HepG2 (cell line): Measurements from ENCODE around the gene KLRG1. TPM values are rescaled to one million over a fixed set of nuclear protein-coding genes. Genes with fewer than 3 reads are reported as not detected.

ENCODE experiments used
- AGO1 ChIP-seq: fragments of 200-400 bp; formaldehyde crosslinking; IDR thresholded peaks from 2 replicates; pipeline ENCODE4 v1.6.1; 2017; ENCODE audit warnings: mild to moderate bottlenecking, low read depth, low read length, moderate library complexity; ENCODE audit not compliant: poor library complexity, severe bottlenecking
- ARNTL ChIP-seq: sonication (generic); formaldehyde crosslinking; IDR thresholded peaks from 2 replicates; pipeline ENCODE4 v1.4.0; 2020; ENCODE audit warnings: mild to moderate bottlenecking, missing genetic modification reagents
- EHMT2 ChIP-seq: fragments of 200-600 bp; sonication (generic); IDR thresholded peaks from 2 replicates; pipeline ENCODE4 v1.7.0; 2017; ENCODE audit warnings: antibody characterized with exemption, low read depth, low read length, borderline replicate concordance
- GLI4 ChIP-seq: sonication (generic); formaldehyde crosslinking; IDR thresholded peaks from 2 replicates; pipeline ENCODE4 v1.5.1; 2020; ENCODE audit warnings: missing genetic modification reagents, mild to moderate bottlenecking, moderate library complexity, borderline replicate concordance
- GTF3A ChIP-seq: sonication (generic); formaldehyde crosslinking; conservative IDR thresholded peaks from 2 replicates; pipeline ENCODE4 v1.4.0; 2020; ENCODE audit warnings: mild to moderate bottlenecking, missing genetic modification reagents
- HIVEP1 ChIP-seq: sonication (generic); formaldehyde crosslinking; IDR thresholded peaks from 2 replicates; pipeline ENCODE4 v1.4.0; 2020; ENCODE audit warnings: mild to moderate bottlenecking, missing genetic modification reagents
- HOXD1 ChIP-seq: sonication (generic); formaldehyde crosslinking; IDR thresholded peaks from 2 replicates; pipeline ENCODE4 v1.5.0; 2020; ENCODE audit warnings: missing genetic modification reagents
- NCOA2 ChIP-seq: sonication (generic); formaldehyde crosslinking; IDR thresholded peaks from 2 replicates; pipeline ENCODE4 v1.8.0; 2022; ENCODE audit warnings: inconsistent platforms
- PBX3 ChIP-seq: sonication (generic); formaldehyde crosslinking; IDR thresholded peaks from 2 replicates; pipeline ENCODE4 v1.8.1; 2023; ENCODE audit warnings: missing genetic modification reagents, inconsistent platforms, borderline replicate concordance
- POLR2A ChIP-seq, 2 experiments: IDR thresholded peaks; 2 replicates each; pipeline ENCODE4 v1.6.1; 2011; ENCODE audit warnings: low read depth in 2 of 2, low read length in 2 of 2, mild to moderate bottlenecking in 1 of 2, moderate library complexity in 1 of 2; ENCODE audit not compliant: insufficient read depth in 1 of 2
- RBFOX2 ChIP-seq: fragments of 200-400 bp; formaldehyde crosslinking; IDR thresholded peaks from 2 replicates; pipeline ENCODE4 v1.6.1; 2017; ENCODE audit warnings: low read depth, mild to moderate bottlenecking, low read length
- RFXANK ChIP-seq: IDR thresholded peaks from 2 replicates; pipeline ENCODE4 v1.6.1; 2016
- RNF2 ChIP-seq: fragments of 450-650 bp; conservative IDR thresholded peaks from 2 replicates; pipeline ENCODE4 v1.6.1; 2016; ENCODE audit warnings: low read depth
- SP4 ChIP-seq: sonication (generic); formaldehyde crosslinking; IDR thresholded peaks from 2 replicates; pipeline ENCODE4 v1.8.1; 2023; ENCODE audit warnings: mild to moderate bottlenecking, missing genetic modification reagents
- YY1 ChIP-seq: IDR thresholded peaks from 2 replicates; pipeline ENCODE4 v1.6.1; 2011; ENCODE audit warnings: low read length, low read depth, moderate library complexity, mild to moderate bottlenecking; ENCODE audit not compliant: insufficient read depth, insufficient replicate concordance
- ZBTB34 ChIP-seq: sonication (generic); formaldehyde crosslinking; IDR thresholded peaks from 2 replicates; pipeline ENCODE4 v1.8.0; 2022; ENCODE audit warnings: mild to moderate bottlenecking, missing genetic modification reagents
- ZEB1 ChIP-seq: IDR thresholded peaks from 2 replicates; pipeline ENCODE4 v1.6.1; 2012; ENCODE audit warnings: mild to moderate bottlenecking, low read depth, inconsistent platforms; ENCODE audit not compliant: insufficient replicate concordance
- ZFP1 ChIP-seq: IDR thresholded peaks from 2 replicates; pipeline ENCODE4 v1.6.1; 2016
- ZFP90 ChIP-seq: sonication (generic); formaldehyde crosslinking; IDR thresholded peaks from 2 replicates; pipeline ENCODE4 v1.8.0; 2022; ENCODE audit warnings: missing genetic modification reagents, mild to moderate bottlenecking, inconsistent platforms, borderline replicate concordance
- ZNF260 ChIP-seq: sonication (generic); formaldehyde crosslinking; IDR thresholded peaks from 2 replicates; pipeline ENCODE4 v1.4.0; 2020; ENCODE audit warnings: missing genetic modification reagents, low read depth, mild to moderate bottlenecking, borderline replicate concordance
- ZNF329 ChIP-seq: sonication (generic); formaldehyde crosslinking; IDR thresholded peaks from 2 replicates; pipeline ENCODE4 v1.9.0; 2021; ENCODE audit warnings: low read depth, mild to moderate bottlenecking, missing genetic modification reagents
- ZNF44 ChIP-seq: sonication (generic); formaldehyde crosslinking; IDR thresholded peaks from 2 replicates; pipeline ENCODE4 v1.5.1; 2020; ENCODE audit warnings: mild to moderate bottlenecking, missing genetic modification reagents
- ZNF543 ChIP-seq: sonication (generic); formaldehyde crosslinking; IDR thresholded peaks from 2 replicates; pipeline ENCODE4 v1.4.0; 2020; ENCODE audit warnings: mild to moderate bottlenecking, missing genetic modification reagents
- ZNF572 ChIP-seq: sonication (generic); formaldehyde crosslinking; IDR thresholded peaks from 2 replicates; pipeline ENCODE4 v1.5.1; 2020; ENCODE audit warnings: mild to moderate bottlenecking, missing genetic modification reagents
- ZNF672 ChIP-seq: sonication (generic); formaldehyde crosslinking; IDR thresholded peaks from 2 replicates; pipeline ENCODE4 v1.8.1; 2022; ENCODE audit warnings: missing genetic modification reagents
- ZNF776 ChIP-seq: sonication (generic); formaldehyde crosslinking; IDR thresholded peaks from 2 replicates; pipeline ENCODE4 v1.4.0; 2020; ENCODE audit warnings: mild to moderate bottlenecking, missing genetic modification reagents
- polyA plus RNA-seq, 8 experiments: library from polyadenylated mRNA; depleted of rRNA in 3 of 8; stranded (reverse) in 7 of 8; unstranded in 1 of 8; fragments of >200 nt; fragmentation: Illumina TruSeq in 4 of 8; extraction: Trizol in 4 of 8; gene quantifications; 2 replicates each; pipeline versions ENCODE4 v1.2.1 to v1.2.3, GENCODE V29; 2011 to 2016; ENCODE audit warnings: low read depth in 4 of 8, missing spikeins in 1 of 8, mixed read lengths in 1 of 8; ENCODE audit not compliant: insufficient read depth in 1 of 8
- total RNA-seq, 5 experiments: library from RNA; depleted of rRNA; stranded (reverse); fragments of >200 nt; fragmentation: Illumina TruSeq; extraction: Trizol; gene quantifications; 2 replicates each; pipeline ENCODE4 v1.2.3, GENCODE V29; 2016; ENCODE audit warnings: low read depth in 1 of 5
- TF ChIP-seq, protein P1 (sequence below): sonication (generic); formaldehyde crosslinking; conservative IDR thresholded peaks from 2 replicates; pipeline ENCODE4 v1.8.0; 2022; ENCODE audit warnings: mild to moderate bottlenecking, moderate library complexity, missing genetic modification reagents

Gene KLRG1
- total and polyA plus RNA-seq, 2 of the 13 experiments (the other 11 are each of a cell fraction or from before 2014, with no cell fraction given), result 1.2 to 1.7 TPM

DNA sequence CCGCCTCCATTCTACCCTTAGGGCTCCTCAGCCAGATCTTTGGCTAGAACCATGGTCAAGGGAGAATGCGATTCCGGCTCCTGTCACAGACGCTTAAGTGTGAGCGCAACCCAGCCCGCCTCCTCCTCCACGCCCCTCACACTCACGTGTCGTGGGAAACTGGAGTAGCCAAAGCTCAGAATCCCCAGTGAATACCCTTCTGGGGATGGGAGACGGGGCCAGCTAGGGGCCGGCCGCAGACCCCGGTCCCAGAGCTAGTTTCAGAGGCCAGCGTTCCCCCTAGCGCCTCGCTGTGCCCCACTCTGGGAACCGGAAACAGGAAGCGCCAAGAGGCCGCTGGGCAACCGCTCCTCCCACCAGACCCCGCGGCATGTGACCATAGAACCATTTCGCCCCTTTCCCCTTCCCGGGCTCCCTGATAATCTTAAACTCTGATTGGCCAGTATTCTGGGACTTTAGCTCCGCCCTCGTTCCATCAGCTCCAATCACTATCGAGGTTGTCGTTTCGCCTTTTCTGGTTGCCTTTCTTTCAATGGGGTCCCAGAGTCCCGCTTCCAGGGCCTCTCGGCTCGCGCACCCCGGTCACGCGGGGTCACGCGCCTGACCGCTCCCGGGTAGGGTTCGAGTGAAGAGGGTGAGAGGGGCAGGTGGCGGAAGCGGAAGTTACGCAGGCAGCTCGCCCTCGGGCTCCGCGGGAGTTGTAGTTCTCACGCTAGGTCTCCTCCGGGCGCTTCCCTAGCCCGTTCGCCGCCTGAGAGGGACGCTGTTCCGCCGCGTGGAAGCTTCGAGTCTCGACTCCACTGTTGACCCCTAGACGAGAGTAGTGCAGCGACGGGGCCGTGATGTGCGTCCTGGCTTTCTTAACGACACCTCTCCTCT is 39.8 kb upstream of the KLRG1 start, which contains the start of gene M6PR (continued):
- no peak for TF ChIP-seq ZNF672 (CRISPR knock-in tag)
- TF ChIP-seq GTF3A (CRISPR knock-in tag), result peak; percentile 65; the same call in 1 of the 2 replicates
- peak; percentile 75 for TF ChIP-seq SP4
- TF ChIP-seq ZFP1, result no peak
- no peak; the same call in 1 of the 2 replicates for TF ChIP-seq NCOA2 (CRISPR knock-in tag)
- peak; percentile 87; the same call in 1 of the 2 replicates for TF ChIP-seq ARNTL (CRISPR knock-in tag)
- peak; percentile 78 to 88 for TF ChIP-seq POLR2A (IDR thresholded peaks at IDR 0.05; ENCODE audit: insufficient read depth in 1 of 2, low read depth in 2 of 2, low read length in 2 of 2)
- peak; percentile 68 for TF ChIP-seq AGO1
- TF ChIP-seq HIVEP1 (CRISPR knock-in tag), result peak; percentile 62; the same call in 1 of the 2 replicates
- TF ChIP-seq, protein P1, sequence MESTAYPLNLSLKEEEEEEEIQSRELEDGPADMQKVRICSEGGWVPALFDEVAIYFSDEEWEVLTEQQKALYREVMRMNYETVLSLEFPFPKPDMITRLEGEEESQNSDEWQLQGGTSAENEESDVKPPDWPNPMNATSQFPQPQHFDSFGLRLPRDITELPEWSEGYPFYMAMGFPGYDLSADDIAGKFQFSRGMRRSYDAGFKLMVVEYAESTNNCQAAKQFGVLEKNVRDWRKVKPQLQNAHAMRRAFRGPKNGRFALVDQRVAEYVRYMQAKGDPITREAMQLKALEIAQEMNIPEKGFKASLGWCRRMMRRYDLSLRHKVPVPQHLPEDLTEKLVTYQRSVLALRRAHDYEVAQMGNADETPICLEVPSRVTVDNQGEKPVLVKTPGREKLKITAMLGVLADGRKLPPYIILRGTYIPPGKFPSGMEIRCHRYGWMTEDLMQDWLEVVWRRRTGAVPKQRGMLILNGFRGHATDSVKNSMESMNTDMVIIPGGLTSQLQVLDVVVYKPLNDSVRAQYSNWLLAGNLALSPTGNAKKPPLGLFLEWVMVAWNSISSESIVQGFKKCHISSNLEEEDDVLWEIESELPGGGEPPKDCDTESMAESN (CRISPR knock-in tag), result peak; percentile 83
- TF ChIP-seq ZNF260 (CRISPR knock-in tag), result no peak
- no peak for TF ChIP-seq ZEB1
- peak; percentile 44; the same call in 1 of the 2 replicates for TF ChIP-seq ZNF44 (CRISPR knock-in tag)
- no peak for TF ChIP-seq ZNF572
- TF ChIP-seq RNF2, result peak; percentile 76
- TF ChIP-seq ZFP90 (CRISPR knock-in tag), result peak; percentile 88; the same call in 1 of the 2 replicates
- TF ChIP-seq PBX3 (CRISPR knock-in tag), result 0 out of 2 replicates have a peak, but pooled peaks have one; percentile 32
- TF ChIP-seq YY1, result no peak
- peak; percentile 71; the same call in 1 of the 2 replicates for TF ChIP-seq RFXANK
- TF ChIP-seq ZNF776, result 0 out of 2 replicates have a peak, but pooled peaks have one; percentile 50
- peak; percentile 30; the same call in 1 of the 2 replicates for TF ChIP-seq ZBTB34
- TF ChIP-seq ZNF329 (CRISPR knock-in tag), result no peak
- TF ChIP-seq EHMT2, result 0 out of 2 replicates have a peak, but pooled peaks have one; percentile 21
- peak; percentile 75; the same call in 1 of the 2 replicates for TF ChIP-seq HOXD1 (CRISPR knock-in tag)
- peak; percentile 79 for TF ChIP-seq RBFOX2
- peak; percentile 83; the same call in 1 of the 2 replicates for TF ChIP-seq ZNF543 (CRISPR knock-in tag)
- no peak for TF ChIP-seq GLI4 (CRISPR knock-in tag)
